GM23338 (cell line): ENCODE measurements around the gene OSGIN1. TPM values are rescaled to one million over a fixed set of nuclear protein-coding genes. Genes with fewer than 3 reads are reported as not detected.

Experiments used
- ATAC-seq: fragments of 200-7000 bp; cut with Tn5 transposase; 3 replicates; pipeline ENCODE4 v1.9.1; 2020
- DNase-seq: peaks from one replicate; pipeline ENCODE4 v3.0.0-alpha.2; 2015; ENCODE audit warnings: low spot score
- H2AFZ ChIP-seq: fragments of 200-600 bp; sonication (generic); 2 replicates; pipeline ENCODE4 v1.8.0; 2016; ENCODE audit warnings: antibody characterized with exemption, mild to moderate bottlenecking, moderate library complexity
- H3F3A ChIP-seq: fragments of 200-600 bp; sonication (generic); replicated peaks from 2 replicates; pipeline ENCODE4 v1.8.0; 2017; ENCODE audit warnings: antibody characterized with exemption, mixed run types, low read depth
- H3K27ac ChIP-seq: fragments of 200-600 bp; sonication (generic); 2 replicates; pipeline ENCODE4 v1.6.1; 2016; ENCODE audit warnings: low read depth
- H3K27me3 ChIP-seq: fragments of 200-600 bp; sonication (generic); 2 replicates; pipeline ENCODE4 v1.8.0; 2016; ENCODE audit warnings: mild to moderate bottlenecking, mixed run types, moderate library complexity; ENCODE audit not compliant: insufficient read depth
- H3K36me3 ChIP-seq: fragments of 200-600 bp; sonication (generic); 2 replicates; pipeline ENCODE4 v1.8.0; 2016; ENCODE audit warnings: mild to moderate bottlenecking; ENCODE audit not compliant: insufficient read depth
- H3K4me1 ChIP-seq: fragments of 200-600 bp; sonication (generic); 2 replicates; pipeline ENCODE4 v1.8.0; 2016; ENCODE audit warnings: mild to moderate bottlenecking, moderate library complexity; ENCODE audit not compliant: insufficient read depth
- H3K4me2 ChIP-seq: fragments of 200-600 bp; sonication (generic); 2 replicates; pipeline ENCODE4 v1.7.1; 2017; ENCODE audit warnings: mixed run types
- H3K4me3 ChIP-seq: fragments of 200-600 bp; sonication (generic); 2 replicates; pipeline ENCODE4 v1.6.1; 2016; ENCODE audit warnings: mixed run types
- H3K79me2 ChIP-seq: fragments of 200-600 bp; sonication (generic); replicated peaks from 2 replicates; pipeline ENCODE4 v1.8.0; 2017; ENCODE audit warnings: mild to moderate bottlenecking; ENCODE audit not compliant: insufficient read depth
- H3K9me2 ChIP-seq: fragments of 200-600 bp; sonication (generic); 2 replicates; pipeline ENCODE4 v1.8.0; 2017; ENCODE audit not compliant: insufficient read depth
- H4K20me1 ChIP-seq: fragments of 200-600 bp; sonication (generic); replicated peaks from 2 replicates; pipeline ENCODE4 v1.8.0; 2017; ENCODE audit warnings: mild to moderate bottlenecking; ENCODE audit not compliant: insufficient read depth
- H3K27ac Mint-ChIP-seq: 2 replicates; pipeline ENCODE4 v1.8.0; 2020; ENCODE audit warnings: inconsistent platforms, mild to moderate bottlenecking, moderate library complexity, mixed read lengths
- H3K27me3 Mint-ChIP-seq: 3 replicates; pipeline ENCODE4 v1.8.0; 2022; ENCODE audit warnings: low read depth, mild to moderate bottlenecking, moderate library complexity, mixed read lengths, inconsistent platforms; ENCODE audit not compliant: insufficient read depth, poor library complexity
- H3K36me3 Mint-ChIP-seq: 3 replicates; pipeline ENCODE4 v1.8.0; 2021; ENCODE audit warnings: low read depth, mild to moderate bottlenecking, inconsistent platforms, moderate library complexity, mixed read lengths
- H3K4me1 Mint-ChIP-seq: 3 replicates; pipeline ENCODE4 v1.8.0; 2020; ENCODE audit warnings: mild to moderate bottlenecking, inconsistent platforms, mixed read lengths
- H3K4me3 Mint-ChIP-seq: 3 replicates; pipeline ENCODE4 v1.8.0; 2021; ENCODE audit warnings: moderate library complexity, mild to moderate bottlenecking, inconsistent platforms, mixed read lengths
- H3K9me3 Mint-ChIP-seq: 3 replicates; pipeline ENCODE4 v1.8.0; 2020; ENCODE audit warnings: moderate library complexity, mild to moderate bottlenecking, inconsistent platforms, mixed read lengths
- EZH2phosphoT487 ChIP-seq: fragments of 200-600 bp; sonication (generic); IDR thresholded peaks from one replicate; pipeline ENCODE4 v1.8.1; 2018; ENCODE audit warnings: antibody characterized with exemption; ENCODE audit not compliant: unreplicated experiment
- JUNB ChIP-seq: IDR thresholded peaks from one replicate; pipeline ENCODE4 v1.6.1; 2016; ENCODE audit warnings: antibody characterized with exemption; ENCODE audit not compliant: unreplicated experiment
- NANOG ChIP-seq: IDR thresholded peaks from 2 replicates; pipeline ENCODE4 v1.6.1; 2016; ENCODE audit warnings: antibody characterized with exemption, borderline replicate concordance
- POLR2AphosphoS5 ChIP-seq: IDR thresholded peaks from 2 replicates; pipeline ENCODE4 v1.6.1; 2016; ENCODE audit warnings: antibody characterized with exemption, low read depth
- ZNF114 ChIP-seq: fragments of 250-450 bp; sonication (Bioruptor Pico); IDR thresholded peaks from 2 replicates; pipeline ENCODE4 v1.5.0; 2020; ENCODE audit warnings: mild to moderate bottlenecking, moderate library complexity
- polyA plus RNA-seq: library from polyadenylated mRNA; unstranded; fragments of >200 nt; fragmentation: Nextera tagmentation; extraction: Ambion mirVana; gene quantifications from 2 replicates; pipeline ENCODE4 v1.2.1, GENCODE V29; 2016
- total RNA-seq: library from RNA; depleted of rRNA; stranded (reverse); fragments of >200 nt; shearing (Covaris generic); gene quantifications from 2 replicates; pipeline ENCODE4 v1.2.3, GENCODE V29; 2014
- TF ChIP-seq, protein P1 (sequence below): IDR thresholded peaks from one replicate; pipeline ENCODE4 v1.6.1; 2018; ENCODE audit warnings: antibody characterized with exemption; ENCODE audit not compliant: unreplicated experiment
- TF ChIP-seq, protein P2 (sequence below), 2 experiments: fragments of 200-600 bp in 1 of 2; sonication (generic) in 1 of 2; conservative IDR thresholded peaks; 2 replicates each; pipeline versions ENCODE4 v1.5.1 to v1.6.1; 2016 to 2017; ENCODE audit warnings: antibody characterized with exemption in 2 of 2, low read depth in 2 of 2, mild to moderate bottlenecking in 2 of 2, moderate library complexity in 1 of 2
- TF ChIP-seq, protein P3 (sequence below): IDR thresholded peaks from 2 replicates; pipeline ENCODE4 v1.6.1; 2016; ENCODE audit warnings: antibody characterized with exemption

OSGIN1 gene
- total and polyA plus RNA-seq, 2 experiments from 2014 or later, result 0.32 to 1.6 TPM

DNA sequence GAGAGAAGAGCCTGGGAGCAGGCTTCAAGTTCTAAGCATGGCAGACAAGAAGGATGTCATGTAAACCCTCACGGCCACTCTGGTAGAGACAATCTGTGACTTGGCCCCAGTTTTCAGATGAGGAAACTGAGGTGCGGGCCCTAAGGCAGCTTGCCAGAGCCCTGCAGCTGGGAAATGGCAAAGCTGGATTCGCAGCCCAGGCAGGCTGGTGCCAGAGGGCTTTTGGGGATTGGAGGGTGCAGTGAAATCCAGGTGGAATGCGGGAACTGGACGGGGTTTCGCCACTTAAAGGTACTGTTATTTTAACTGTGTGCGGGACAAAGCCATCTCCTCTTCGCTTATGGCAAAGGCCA is 477 bp upstream of the OSGIN1 start:
- H3K27me3 Mint-ChIP-seq, result peaks cover 11% of the 10 kb centered on the region

DNA sequence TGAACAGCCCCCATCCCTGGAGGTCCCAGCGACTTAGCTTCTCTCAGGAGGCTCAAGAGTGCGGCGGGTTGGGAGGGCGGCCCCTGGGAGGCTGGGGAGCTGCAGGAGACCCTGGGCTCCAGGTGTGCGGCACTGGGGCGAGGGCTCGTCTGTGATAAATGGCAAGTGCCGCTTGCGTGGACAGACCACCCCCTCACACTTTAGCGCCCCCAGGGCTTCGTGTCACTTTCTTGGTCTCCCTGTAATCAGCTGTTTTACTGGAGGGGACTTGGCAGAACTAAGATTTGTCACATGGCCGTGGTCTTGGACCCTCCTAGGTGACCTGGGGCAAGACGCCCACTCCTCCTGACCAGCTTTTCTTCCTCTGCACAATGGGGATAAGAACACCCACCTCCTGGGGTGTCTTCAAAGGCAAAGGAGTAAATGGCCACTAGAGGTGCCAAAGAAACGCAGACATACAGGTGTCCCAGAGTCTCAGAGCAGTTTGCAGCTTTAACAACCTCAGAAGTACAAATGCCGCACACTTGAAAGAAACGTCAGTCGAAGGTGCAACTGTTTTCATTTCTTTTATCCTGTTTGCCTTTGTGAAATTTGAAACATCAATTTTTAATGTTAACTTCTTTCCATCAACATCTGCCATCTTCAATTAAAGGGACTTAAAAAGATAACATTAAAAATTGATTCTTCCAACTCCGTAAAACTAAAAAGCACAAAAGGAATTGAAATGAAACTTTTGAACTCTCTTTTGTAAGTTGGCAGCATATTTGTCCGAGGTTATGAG is 946 bp downstream of the OSGIN1 start:
- H3K4me2 ChIP-seq, result no peak overlapping the region
- Mint-ChIP-seq H3K36me3 (peaks cover 9% of the 10 kb centered on the region; the same call in 2 of the 3 replicates), H3K27me3 (peaks cover 11% of the 10 kb centered on the region), H3K4me3 (no peak overlapping the region), H3K27ac (no peak overlapping the region), H3K9me3 (peaks cover 17% of the 10 kb centered on the region), H3K4me1 (peaks cover 9% of the 10 kb centered on the region)
- TF ChIP-seq, protein P1, sequence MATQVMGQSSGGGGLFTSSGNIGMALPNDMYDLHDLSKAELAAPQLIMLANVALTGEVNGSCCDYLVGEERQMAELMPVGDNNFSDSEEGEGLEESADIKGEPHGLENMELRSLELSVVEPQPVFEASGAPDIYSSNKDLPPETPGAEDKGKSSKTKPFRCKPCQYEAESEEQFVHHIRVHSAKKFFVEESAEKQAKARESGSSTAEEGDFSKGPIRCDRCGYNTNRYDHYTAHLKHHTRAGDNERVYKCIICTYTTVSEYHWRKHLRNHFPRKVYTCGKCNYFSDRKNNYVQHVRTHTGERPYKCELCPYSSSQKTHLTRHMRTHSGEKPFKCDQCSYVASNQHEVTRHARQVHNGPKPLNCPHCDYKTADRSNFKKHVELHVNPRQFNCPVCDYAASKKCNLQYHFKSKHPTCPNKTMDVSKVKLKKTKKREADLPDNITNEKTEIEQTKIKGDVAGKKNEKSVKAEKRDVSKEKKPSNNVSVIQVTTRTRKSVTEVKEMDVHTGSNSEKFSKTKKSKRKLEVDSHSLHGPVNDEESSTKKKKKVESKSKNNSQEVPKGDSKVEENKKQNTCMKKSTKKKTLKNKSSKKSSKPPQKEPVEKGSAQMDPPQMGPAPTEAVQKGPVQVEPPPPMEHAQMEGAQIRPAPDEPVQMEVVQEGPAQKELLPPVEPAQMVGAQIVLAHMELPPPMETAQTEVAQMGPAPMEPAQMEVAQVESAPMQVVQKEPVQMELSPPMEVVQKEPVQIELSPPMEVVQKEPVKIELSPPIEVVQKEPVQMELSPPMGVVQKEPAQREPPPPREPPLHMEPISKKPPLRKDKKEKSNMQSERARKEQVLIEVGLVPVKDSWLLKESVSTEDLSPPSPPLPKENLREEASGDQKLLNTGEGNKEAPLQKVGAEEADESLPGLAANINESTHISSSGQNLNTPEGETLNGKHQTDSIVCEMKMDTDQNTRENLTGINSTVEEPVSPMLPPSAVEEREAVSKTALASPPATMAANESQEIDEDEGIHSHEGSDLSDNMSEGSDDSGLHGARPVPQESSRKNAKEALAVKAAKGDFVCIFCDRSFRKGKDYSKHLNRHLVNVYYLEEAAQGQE, result no peak
- TF ChIP-seq, protein P2, sequence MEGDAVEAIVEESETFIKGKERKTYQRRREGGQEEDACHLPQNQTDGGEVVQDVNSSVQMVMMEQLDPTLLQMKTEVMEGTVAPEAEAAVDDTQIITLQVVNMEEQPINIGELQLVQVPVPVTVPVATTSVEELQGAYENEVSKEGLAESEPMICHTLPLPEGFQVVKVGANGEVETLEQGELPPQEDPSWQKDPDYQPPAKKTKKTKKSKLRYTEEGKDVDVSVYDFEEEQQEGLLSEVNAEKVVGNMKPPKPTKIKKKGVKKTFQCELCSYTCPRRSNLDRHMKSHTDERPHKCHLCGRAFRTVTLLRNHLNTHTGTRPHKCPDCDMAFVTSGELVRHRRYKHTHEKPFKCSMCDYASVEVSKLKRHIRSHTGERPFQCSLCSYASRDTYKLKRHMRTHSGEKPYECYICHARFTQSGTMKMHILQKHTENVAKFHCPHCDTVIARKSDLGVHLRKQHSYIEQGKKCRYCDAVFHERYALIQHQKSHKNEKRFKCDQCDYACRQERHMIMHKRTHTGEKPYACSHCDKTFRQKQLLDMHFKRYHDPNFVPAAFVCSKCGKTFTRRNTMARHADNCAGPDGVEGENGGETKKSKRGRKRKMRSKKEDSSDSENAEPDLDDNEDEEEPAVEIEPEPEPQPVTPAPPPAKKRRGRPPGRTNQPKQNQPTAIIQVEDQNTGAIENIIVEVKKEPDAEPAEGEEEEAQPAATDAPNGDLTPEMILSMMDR (conservative IDR thresholded peaks at IDR 0.05; ENCODE audit: low read depth in 2 of 2), result peak; percentile 49 to 51
- no peak for TF ChIP-seq NANOG
- ATAC-seq (peak; percentile 52), DNase-seq (peak; percentile 66)
- H3K79me2 ChIP-seq, result no peaks in the 10 kb centered on the region
- no peaks in the 10 kb centered on the region for H3K36me3 ChIP-seq
- peaks cover 13% of the 10 kb centered on the region; the same call in 1 of the 2 replicates for H3F3A ChIP-seq
- no peak overlapping the region for H3K27ac ChIP-seq
- H2AFZ ChIP-seq, result no peak overlapping the region
- H3K4me3 ChIP-seq, result no peak overlapping the region
- H4K20me1 ChIP-seq, result no peaks in the 10 kb centered on the region
- no peaks in the 10 kb centered on the region for H3K4me1 ChIP-seq
- H3K9me2 ChIP-seq, result no peaks in the 10 kb centered on the region
- no peaks in the 10 kb centered on the region for H3K27me3 ChIP-seq

More for the DNA sequence above, 477 bp upstream of the OSGIN1 start:
- Histone ChIP-seq H4K20me1 (no peaks in the 10 kb centered on the region), H3K27me3 (no peaks in the 10 kb centered on the region), H3K27ac (no peak overlapping the region), H3K4me1 (no peaks in the 10 kb centered on the region), H3K79me2 (no peaks in the 10 kb centered on the region), H3K4me2 (no peak overlapping the region), H3F3A (peaks cover 13% of the 10 kb centered on the region; the same call in 1 of the 2 replicates), H2AFZ (no peak overlapping the region), H3K9me2 (no peaks in the 10 kb centered on the region), H3K36me3 (no peaks in the 10 kb centered on the region), H3K4me3 (no peak overlapping the region)
- Mint-ChIP-seq H3K4me3 (no peak overlapping the region), H3K36me3 (peaks cover 9% of the 10 kb centered on the region; the same call in 2 of the 3 replicates), H3K4me1 (peaks cover 9% of the 10 kb centered on the region), H3K27ac (no peak overlapping the region), H3K9me3 (peaks cover 17% of the 10 kb centered on the region)
- TF ChIP-seq JUNB (no peak), ZNF114 (CRISPR knock-in tag) (no peak), POLR2AphosphoS5 (no peak), EZH2phosphoT487 (no peak)
- TF ChIP-seq, protein P3, sequence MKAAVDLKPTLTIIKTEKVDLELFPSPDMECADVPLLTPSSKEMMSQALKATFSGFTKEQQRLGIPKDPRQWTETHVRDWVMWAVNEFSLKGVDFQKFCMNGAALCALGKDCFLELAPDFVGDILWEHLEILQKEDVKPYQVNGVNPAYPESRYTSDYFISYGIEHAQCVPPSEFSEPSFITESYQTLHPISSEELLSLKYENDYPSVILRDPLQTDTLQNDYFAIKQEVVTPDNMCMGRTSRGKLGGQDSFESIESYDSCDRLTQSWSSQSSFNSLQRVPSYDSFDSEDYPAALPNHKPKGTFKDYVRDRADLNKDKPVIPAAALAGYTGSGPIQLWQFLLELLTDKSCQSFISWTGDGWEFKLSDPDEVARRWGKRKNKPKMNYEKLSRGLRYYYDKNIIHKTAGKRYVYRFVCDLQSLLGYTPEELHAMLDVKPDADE, result no peak
- ATAC-seq, result no peak
- no peak for DNase-seq
